IMR-90 (cell line): ENCODE results near the gene FSTL1. TPM values are rescaled to one million over a fixed set of nuclear protein-coding genes. Genes with fewer than 3 reads are reported as not detected.

ENCODE experiments used
- SMC3 ChIP-seq: fragments of 150-350 bp; IDR thresholded peaks from 2 replicates; pipeline ENCODE4 v1.6.1; 2016; ENCODE audit warnings: low read depth, mild to moderate bottlenecking, antibody characterized with exemption, low read length, moderate library complexity
- USF2 ChIP-seq: fragments of 150-350 bp; IDR thresholded peaks from 2 replicates; pipeline ENCODE4 v1.6.1; 2017; ENCODE audit warnings: mild to moderate bottlenecking, antibody characterized with exemption, low read length, low read depth
- polyA plus RNA-seq, 3 experiments: library from polyadenylated mRNA; depleted of rRNA; stranded (reverse); fragments of >200 nt; gene quantifications; 2 replicates each; pipeline ENCODE4 v1.2.3, GENCODE V29; 2012; ENCODE audit warnings: low replicate concordance in 1 of 3
- total RNA-seq: library from RNA; depleted of rRNA; stranded (reverse); fragments of >200 nt; gene quantifications from 2 replicates; pipeline ENCODE4 v1.2.3, GENCODE V29; 2012
- TF ChIP-seq, protein P1 (sequence below): conservative IDR thresholded peaks from 2 replicates; pipeline ENCODE4 v1.5.1; 2012; ENCODE audit warnings: mild to moderate bottlenecking, low read depth, low read length, improper control_type of control experiment

The FSTL1 gene
- total and polyA plus RNA-seq, 2 of the 4 experiments (the other 2 are of a cell fraction) = 864 to 1,642 TPM

DNA sequence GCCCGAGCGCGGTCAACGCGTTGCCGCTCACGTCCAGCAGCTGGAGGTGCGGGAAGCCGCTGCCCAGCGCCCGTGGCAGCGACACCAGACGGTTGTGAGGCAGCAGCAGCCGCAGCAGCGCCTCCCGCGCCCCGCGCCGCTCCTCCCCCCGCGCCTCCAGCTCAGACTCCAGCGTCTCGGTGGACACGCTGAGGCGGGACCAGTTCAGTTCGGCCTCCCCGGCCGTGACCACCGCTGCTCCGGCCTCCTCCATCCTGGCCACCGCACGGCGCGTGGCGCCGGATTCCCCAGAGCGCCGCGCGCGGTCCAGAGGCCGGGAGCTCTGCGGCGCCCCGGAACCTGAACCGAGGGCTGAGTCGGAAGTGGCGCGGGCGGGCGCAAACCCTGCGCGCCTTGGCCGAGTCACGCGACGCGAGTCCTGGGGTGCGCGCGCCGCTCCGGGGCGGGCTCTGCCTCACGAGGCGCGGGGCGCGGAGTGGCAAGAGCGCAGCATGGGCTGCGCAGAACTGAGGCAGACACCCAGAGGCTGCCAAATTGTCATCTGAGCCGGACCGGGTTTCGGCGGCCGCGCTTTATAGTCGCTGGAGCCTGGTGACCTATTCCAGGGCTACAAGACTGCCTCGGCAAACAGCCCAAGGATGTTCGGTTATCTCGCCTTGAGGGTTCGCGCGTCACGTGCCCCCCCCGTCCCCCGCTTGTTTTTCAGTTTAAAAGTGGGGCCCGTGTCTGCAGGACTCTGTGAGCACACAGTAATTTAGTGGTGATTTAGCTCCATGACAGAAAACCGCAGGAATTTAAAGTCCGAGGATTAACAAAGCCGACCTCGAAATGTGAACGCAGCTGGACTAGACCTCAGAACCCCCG is 101.6 kb downstream of the FSTL1 start, which contains the start of gene LRRC58 (continued):
- TF ChIP-seq USF2 = peak; percentile 56
- TF ChIP-seq, protein P1, sequence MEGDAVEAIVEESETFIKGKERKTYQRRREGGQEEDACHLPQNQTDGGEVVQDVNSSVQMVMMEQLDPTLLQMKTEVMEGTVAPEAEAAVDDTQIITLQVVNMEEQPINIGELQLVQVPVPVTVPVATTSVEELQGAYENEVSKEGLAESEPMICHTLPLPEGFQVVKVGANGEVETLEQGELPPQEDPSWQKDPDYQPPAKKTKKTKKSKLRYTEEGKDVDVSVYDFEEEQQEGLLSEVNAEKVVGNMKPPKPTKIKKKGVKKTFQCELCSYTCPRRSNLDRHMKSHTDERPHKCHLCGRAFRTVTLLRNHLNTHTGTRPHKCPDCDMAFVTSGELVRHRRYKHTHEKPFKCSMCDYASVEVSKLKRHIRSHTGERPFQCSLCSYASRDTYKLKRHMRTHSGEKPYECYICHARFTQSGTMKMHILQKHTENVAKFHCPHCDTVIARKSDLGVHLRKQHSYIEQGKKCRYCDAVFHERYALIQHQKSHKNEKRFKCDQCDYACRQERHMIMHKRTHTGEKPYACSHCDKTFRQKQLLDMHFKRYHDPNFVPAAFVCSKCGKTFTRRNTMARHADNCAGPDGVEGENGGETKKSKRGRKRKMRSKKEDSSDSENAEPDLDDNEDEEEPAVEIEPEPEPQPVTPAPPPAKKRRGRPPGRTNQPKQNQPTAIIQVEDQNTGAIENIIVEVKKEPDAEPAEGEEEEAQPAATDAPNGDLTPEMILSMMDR = peak; percentile 30
- TF ChIP-seq SMC3 = no peak
